Lung (tissue), 12 donors: ENCODE data around the gene CCDC47. TPM values are rescaled to one million over a fixed set of nuclear protein-coding genes. Genes with fewer than 3 reads are reported as not detected.

Experiments
- ATAC-seq: fragments of 200-7000 bp; cut with Tn5 transposase; one replicate; pipeline ENCODE4 v1.9.1; 2020; ENCODE audit warnings: moderate number of reproducible peaks; ENCODE audit not compliant: insufficient read depth, low FRiP score
- DNase-seq, 3 donors: peaks; one replicate each; pipeline ENCODE4 v3.0.0-alpha.2; 2013 to 2017
- H3K27ac ChIP-seq, 2 donors: one replicate each; pipeline ENCODE4 v1.5.1; 2013; ENCODE audit warnings: mild to moderate bottlenecking in 2 of 2, moderate library complexity in 2 of 2, control low read depth in 1 of 2, inconsistent platforms in 1 of 2, low read depth in 1 of 2, low read length in 1 of 2
- H3K27me3 ChIP-seq, 3 donors: one replicate each; pipeline ENCODE4 v1.5.1; 2013; ENCODE audit warnings: low read length in 2 of 3; ENCODE audit not compliant: control insufficient read depth in 3 of 3, insufficient read depth in 3 of 3
- H3K36me3 ChIP-seq, 4 donors: one replicate each; pipeline ENCODE4 v1.5.1; 2013; ENCODE audit warnings: low read length in 4 of 4, mild to moderate bottlenecking in 1 of 4, moderate library complexity in 1 of 4; ENCODE audit not compliant: control insufficient read depth in 4 of 4, insufficient read depth in 4 of 4
- H3K4me1 ChIP-seq, 5 donors: one replicate each; pipeline ENCODE4 v1.5.1; 2013; ENCODE audit warnings: low read length in 5 of 5, mild to moderate bottlenecking in 2 of 5, moderate library complexity in 1 of 5; ENCODE audit not compliant: control insufficient read depth in 5 of 5, insufficient read depth in 5 of 5
- H3K4me3 ChIP-seq: one replicate; pipeline ENCODE4 v1.5.1; 2013; ENCODE audit warnings: mild to moderate bottlenecking, control low read depth, moderate library complexity
- H3K9ac ChIP-seq, 2 donors: one replicate each; pipeline ENCODE4 v1.5.1; 2013; ENCODE audit warnings: low read length in 2 of 2, control low read depth in 1 of 2; ENCODE audit not compliant: insufficient read depth in 1 of 2
- H3K9me3 ChIP-seq, 4 donors: one replicate each; pipeline ENCODE4 v1.5.1; 2013; ENCODE audit warnings: low read length in 3 of 4, mild to moderate bottlenecking in 1 of 4, moderate library complexity in 1 of 4; ENCODE audit not compliant: control insufficient read depth in 4 of 4, insufficient read depth in 3 of 4
- WGBS, 2 donors: extraction: QIAGEN DNeasy Blood & Tissue Kit; methylation state at CpG; one replicate each; pipeline ENCODE4 v1.1.7; 2013; 5-methylcytosine and 5-hydroxymethylcytosine counted together
- polyA plus RNA-seq, 2 donors: library from polyadenylated mRNA; stranded (reverse); fragments of 200-250 nt; gene quantifications; one replicate each; pipeline ENCODE4 v1.2.1, GENCODE V29; 2013
- total RNA-seq, 2 donors: library from RNA; depleted of rRNA in 1 of 2; stranded (reverse); fragments of >200 nt in 1 of 2; gene quantifications; one replicate each; pipeline ENCODE4 v1.2.1, GENCODE V29; 2014 to 2021
- TF ChIP-seq, protein P1 (sequence below): IDR thresholded peaks from 2 replicates; pipeline ENCODE4 v1.5.1; 2012; ENCODE audit warnings: mild to moderate bottlenecking; ENCODE audit errors: control extremely low read depth, extremely low read depth
- donor health status: control.
- donor health status: control.
- donor health status: Bipolar disorder and iron deficiency.
- donor health status: healthy.
- donor health status: DM: yes; HTN: yes; CAD: no.

The CCDC47 gene
- total and polyA plus RNA-seq, 4 donors, result 29.5 to 89.9 (median 82.7) TPM

DNA sequence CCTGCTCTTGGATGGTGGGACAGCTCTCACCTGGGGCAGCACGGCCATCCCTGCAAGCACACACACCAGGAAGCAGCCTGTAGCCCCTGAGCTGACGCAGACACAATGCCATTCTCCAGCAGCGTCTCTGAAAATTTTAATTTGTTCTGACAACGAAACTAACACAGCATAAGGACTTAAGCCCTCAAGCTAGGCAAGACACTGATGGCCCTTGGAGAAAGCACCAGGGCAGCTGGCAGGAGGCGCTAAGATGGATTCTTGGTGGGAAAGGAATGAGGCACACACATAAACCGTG is 70.7 kb downstream of the CCDC47 start:
- Histone ChIP-seq H3K27ac (no peak overlapping the region), H3K36me3 (peaks cover 0 to 27% (median 14%) of the 10 kb centered on the region in 4 donors), H3K27me3 (no peaks in the 10 kb centered on the region), H3K9me3 (no peaks in the 10 kb centered on the region), H3K4me1 (peaks cover 0 to 19% (median 8%) of the 10 kb centered on the region in 5 donors), H3K9ac (no peak overlapping the region), H3K4me3 (no peak overlapping the region)
- no peak for DNase-seq
- no peak for ATAC-seq
- 84 to 86% methylated on average over 6 of the region's 6 CpGs for WGBS, 2 donors
- TF ChIP-seq, protein P1, sequence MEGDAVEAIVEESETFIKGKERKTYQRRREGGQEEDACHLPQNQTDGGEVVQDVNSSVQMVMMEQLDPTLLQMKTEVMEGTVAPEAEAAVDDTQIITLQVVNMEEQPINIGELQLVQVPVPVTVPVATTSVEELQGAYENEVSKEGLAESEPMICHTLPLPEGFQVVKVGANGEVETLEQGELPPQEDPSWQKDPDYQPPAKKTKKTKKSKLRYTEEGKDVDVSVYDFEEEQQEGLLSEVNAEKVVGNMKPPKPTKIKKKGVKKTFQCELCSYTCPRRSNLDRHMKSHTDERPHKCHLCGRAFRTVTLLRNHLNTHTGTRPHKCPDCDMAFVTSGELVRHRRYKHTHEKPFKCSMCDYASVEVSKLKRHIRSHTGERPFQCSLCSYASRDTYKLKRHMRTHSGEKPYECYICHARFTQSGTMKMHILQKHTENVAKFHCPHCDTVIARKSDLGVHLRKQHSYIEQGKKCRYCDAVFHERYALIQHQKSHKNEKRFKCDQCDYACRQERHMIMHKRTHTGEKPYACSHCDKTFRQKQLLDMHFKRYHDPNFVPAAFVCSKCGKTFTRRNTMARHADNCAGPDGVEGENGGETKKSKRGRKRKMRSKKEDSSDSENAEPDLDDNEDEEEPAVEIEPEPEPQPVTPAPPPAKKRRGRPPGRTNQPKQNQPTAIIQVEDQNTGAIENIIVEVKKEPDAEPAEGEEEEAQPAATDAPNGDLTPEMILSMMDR, result no peak

DNA sequence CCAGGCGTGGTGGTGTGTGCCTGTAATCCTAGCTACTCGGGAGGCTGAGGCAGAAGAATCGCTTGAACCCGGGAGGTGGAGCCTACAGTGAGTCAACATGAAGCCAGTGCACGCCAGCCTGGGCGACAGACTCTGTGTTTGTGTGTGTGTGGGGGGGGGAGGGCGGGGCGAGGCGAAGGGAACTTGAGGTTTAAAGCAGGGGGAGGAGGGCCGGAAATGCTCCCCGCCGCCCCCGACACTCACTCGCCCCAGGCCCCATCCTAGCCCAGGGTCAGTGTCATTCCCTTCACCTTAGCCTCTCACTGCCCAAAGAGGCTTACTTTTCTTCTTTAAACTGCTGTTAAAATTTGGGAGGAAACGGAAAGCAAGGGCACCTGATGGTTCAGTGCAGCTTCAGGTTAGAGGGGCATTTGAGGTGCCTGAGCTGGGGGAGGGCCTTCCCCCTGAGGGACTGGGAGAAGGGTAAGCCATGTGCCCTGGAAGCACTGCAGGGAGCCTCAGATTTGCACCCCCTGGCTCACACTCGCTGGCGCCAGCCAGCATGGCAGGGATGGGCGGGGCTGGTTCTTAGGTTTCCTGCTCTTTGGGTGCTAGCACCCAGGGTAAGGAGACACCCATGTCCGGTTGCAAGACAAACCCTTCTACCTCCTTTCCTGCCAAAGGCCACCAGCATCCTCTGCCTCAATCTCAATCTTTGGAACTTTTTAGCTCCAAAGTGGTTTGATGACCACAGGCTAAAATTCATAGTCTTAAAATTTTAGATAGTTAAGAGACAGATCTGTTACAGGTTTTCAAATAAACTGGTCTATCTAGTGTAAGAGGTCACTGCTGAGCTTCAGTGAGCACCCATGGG is 71.3 kb downstream of the CCDC47 start:
- TF ChIP-seq, protein P1, result no peak
- no peak for ATAC-seq
- Histone ChIP-seq H3K27ac (peak overlapping the region in 1 of 2 donors; percentile 85), H3K4me3 (no peak overlapping the region), H3K4me1 (peaks cover 0 to 24% (median 8%) of the 10 kb centered on the region in 5 donors), H3K9ac (no peak overlapping the region), H3K9me3 (no peaks in the 10 kb centered on the region), H3K36me3 (peaks cover 0 to 24% (median 15%) of the 10 kb centered on the region in 4 donors), H3K27me3 (no peaks in the 10 kb centered on the region)
- DNase-seq, result no peak
- WGBS, 2 donors, result 32 to 63% methylated on average over 16 to 19 of the region's 19 CpGs

DNA sequence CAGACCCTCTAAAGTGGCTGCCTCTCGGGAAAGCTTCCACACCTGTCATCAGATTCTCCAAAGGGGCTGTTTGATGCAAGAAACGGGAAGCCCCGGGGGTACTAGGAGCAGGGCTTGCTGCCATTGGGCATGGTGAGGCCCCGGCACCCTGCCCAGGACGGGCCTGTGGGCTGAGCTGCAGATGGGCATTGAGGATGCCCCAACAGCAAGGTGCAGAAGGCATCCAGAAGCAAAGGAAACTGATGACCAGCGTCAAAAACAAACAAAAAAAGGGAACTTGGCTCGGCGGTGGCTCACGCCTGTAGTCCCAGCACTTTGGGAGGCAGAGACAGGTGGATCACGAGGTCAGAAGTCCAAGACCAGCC is 72.0 kb downstream of the CCDC47 start:
- Histone ChIP-seq H3K9me3 (no peaks in the 10 kb centered on the region), H3K4me3 (no peak overlapping the region), H3K36me3 (peaks cover 0 to 24% (median 14%) of the 10 kb centered on the region in 4 donors), H3K27ac (peak overlapping the region in 1 of 2 donors; percentile 85), H3K27me3 (no peaks in the 10 kb centered on the region), H3K4me1 (peaks cover 0 to 25% (median 8%) of the 10 kb centered on the region in 5 donors), H3K9ac (peak overlapping the region in 1 of 2 donors; percentile 25)
- DNase-seq (no peak), ATAC-seq (no peak)
- WGBS, 2 donors, result 25 to 43% methylated on average over 10 of the region's 10 CpGs
- TF ChIP-seq, protein P1, result no peak
